Adrenal gland (tissue), 5 donors: ENCODE data around the gene MT1A.

Experiments
- POLR2A ChIP-seq, 2 donors: fragments of 450-650 bp; IDR thresholded peaks; one replicate each; pipeline ENCODE4 v1.6.1; 2017; ENCODE audit warnings: antibody characterized with exemption in 2 of 2, mild to moderate bottlenecking in 2 of 2, moderate library complexity in 1 of 2
- TF ChIP-seq, protein P1 (sequence below), 6 experiments: fragments of 450-650 bp in 4 of 6; fragments of 200-600 bp in 2 of 6; sonication (generic) in 1 of 6; IDR thresholded peaks; 1 replicate in 5 of 6; 2 replicates in 1 of 6; pipeline versions ENCODE4 v1.5.1 to v1.8.0; 2016 to 2021; ENCODE audit warnings: antibody characterized with exemption in 6 of 6, mild to moderate bottlenecking in 2 of 6, moderate library complexity in 1 of 6
- donor health status: DM: no; HTN: no; CAD: no.

DNA sequence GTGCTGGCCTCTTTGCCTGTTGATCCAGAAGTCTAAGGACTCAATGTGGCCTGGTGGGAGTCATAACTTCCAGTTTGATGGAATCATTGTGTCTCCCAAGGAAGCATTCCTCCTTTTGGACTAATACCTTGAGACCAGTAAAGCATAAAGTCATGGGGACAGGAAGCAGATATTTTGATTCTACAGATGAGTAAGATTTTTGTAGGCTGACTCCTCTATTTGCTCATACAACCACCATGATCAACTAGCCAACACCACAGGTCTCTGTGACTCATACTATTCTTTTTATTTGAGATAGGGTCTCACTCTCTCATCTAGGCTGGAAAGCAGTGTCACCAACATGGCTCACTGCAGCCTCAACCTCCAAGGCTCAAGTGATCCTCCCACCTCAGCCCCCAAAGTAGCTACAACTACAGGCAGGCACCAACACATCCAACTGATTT is 23.9 kb upstream of the MT1A start:
- TF ChIP-seq, protein P1, sequence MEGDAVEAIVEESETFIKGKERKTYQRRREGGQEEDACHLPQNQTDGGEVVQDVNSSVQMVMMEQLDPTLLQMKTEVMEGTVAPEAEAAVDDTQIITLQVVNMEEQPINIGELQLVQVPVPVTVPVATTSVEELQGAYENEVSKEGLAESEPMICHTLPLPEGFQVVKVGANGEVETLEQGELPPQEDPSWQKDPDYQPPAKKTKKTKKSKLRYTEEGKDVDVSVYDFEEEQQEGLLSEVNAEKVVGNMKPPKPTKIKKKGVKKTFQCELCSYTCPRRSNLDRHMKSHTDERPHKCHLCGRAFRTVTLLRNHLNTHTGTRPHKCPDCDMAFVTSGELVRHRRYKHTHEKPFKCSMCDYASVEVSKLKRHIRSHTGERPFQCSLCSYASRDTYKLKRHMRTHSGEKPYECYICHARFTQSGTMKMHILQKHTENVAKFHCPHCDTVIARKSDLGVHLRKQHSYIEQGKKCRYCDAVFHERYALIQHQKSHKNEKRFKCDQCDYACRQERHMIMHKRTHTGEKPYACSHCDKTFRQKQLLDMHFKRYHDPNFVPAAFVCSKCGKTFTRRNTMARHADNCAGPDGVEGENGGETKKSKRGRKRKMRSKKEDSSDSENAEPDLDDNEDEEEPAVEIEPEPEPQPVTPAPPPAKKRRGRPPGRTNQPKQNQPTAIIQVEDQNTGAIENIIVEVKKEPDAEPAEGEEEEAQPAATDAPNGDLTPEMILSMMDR (IDR thresholded peaks at IDR 0.05) = no peak
- no peak for TF ChIP-seq POLR2A (IDR thresholded peaks at IDR 0.05)
